HFF-Myc (cell line): ENCODE measurements around the gene SLC7A7.

ENCODE experiments used
- DNase-seq: peaks from one replicate; pipeline ENCODE4 v3.0.0-alpha.2; 2011; ENCODE audit warnings: low read depth; ENCODE audit errors: extremely low read depth
- H3K4me3 ChIP-seq: replicated peaks from 2 replicates; pipeline ENCODE4 v1.5.1; 2011; ENCODE audit warnings: low read depth, mild to moderate bottlenecking, control low read depth, low read length
- CTCF ChIP-seq: IDR thresholded peaks from 2 replicates; pipeline ENCODE4 v1.5.1; 2012; ENCODE audit warnings: mild to moderate bottlenecking, low read depth, low read length, control low read depth; ENCODE audit errors: missing control alignments

The SLC7A7 gene

GRCh38 chr14:22824711-22825359 is 9.6 kb upstream of the SLC7A7 start:
- no peak overlapping the region for H3K4me3 ChIP-seq
- TF ChIP-seq CTCF = no peak
- peak; percentile 92 for DNase-seq

DNA sequence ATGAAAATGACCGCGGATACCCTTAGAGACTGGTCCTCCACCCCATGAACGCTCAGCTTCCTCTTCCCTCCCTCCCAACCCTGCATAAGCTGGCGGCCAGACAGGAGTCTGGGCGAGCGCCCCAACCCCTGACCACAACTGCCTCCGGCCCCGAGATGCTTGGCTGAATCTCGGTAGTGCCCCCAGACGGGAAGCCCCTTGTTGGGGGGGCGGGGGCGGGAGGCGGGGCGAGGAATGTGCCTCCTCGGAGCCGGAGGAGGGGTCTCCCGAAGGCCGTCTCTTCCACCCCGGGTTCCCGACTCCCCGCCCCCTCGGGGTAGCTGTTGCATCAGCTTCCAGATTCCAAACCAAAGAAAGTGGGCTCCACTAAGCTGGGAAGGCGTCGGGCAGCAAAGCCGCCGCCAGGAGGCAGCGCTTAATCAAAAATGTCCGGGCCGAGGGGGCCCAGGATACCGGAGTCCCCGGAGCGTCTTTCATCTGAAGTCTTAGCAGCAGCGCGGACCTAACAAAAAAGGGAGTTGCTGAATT is 7.4 kb upstream of the SLC7A7 start:
- H3K4me3 ChIP-seq = peak overlapping the region; percentile 22
- no peak for DNase-seq
- peak; percentile 82 for TF ChIP-seq CTCF

DNA sequence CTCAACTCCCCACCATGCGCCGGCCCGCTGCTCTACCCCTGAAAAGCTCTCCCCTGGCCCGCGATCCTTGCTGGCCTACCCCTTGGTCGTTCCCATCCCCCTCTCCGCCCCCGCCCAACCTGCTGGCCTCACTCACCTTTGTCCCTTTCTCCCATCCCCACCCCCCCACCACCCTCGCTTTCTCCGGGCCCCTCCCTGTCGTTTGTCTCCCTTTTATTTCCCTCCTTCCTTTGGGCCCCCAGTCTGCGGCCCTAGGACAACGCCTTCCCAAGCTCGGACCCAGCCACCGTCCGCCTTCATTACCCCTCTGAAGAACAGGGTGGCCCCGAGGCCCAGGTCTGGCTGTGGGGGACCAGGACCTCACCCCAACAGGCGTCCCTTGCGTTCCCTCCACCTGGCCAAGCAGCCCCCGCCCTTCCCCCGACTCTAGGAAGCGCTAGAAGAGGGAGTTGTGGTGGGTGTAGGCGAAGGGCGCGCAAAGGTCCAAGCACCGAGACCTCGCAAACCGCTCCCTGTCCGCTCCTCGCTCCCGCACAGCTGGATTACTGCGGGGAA is 6.9 kb upstream of the SLC7A7 start:
- TF ChIP-seq CTCF = no peak
- peak overlapping the region; percentile 22; the same call in 1 of the 2 replicates for H3K4me3 ChIP-seq
- DNase-seq = no peak

DNA sequence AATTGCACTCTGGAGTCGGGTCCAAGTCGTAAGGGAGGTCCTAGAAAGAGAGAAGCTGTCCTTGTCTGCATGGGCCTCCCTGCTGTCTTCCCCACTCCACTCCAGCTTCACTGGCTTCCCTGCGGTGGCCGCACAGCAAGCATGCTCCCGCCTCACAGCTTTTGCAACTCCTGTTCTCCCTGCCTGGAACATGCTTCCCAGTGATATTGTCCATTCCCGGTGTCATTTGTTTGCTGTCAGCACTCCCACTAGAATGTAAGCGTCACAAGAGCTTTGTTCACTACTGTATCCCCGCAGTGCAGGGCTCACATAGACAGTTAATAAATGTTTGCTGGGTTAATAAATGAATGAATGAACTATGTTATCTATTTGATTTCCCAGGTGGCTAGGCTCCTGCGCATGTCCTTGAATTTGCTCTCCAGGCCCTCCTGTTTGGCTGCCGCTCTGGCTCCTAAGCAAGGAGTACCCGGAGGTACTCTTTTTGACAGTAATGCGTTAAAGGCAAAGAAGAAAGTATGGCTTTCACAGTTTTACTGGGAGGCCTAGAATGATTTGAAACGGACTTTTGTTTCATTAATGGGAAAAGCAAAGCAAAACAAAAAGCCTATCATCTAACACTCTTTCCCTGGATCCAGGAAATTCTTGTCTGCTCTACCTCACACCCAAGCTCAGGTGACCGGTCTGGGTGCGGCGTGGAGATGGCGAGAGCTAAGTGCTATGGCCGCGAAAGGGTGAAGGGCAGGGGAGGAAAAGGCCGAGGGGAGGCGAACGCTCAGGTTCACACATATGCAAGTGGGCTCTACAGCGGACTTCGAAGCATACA is 6.2 kb upstream of the SLC7A7 start:
- no peak overlapping the region for H3K4me3 ChIP-seq
- TF ChIP-seq CTCF = no peak
- DNase-seq = no peak

GRCh38 chr14:22820731-22821130 is 5.5 kb upstream of the SLC7A7 start:
- TF ChIP-seq CTCF = no peak
- DNase-seq = no peak
- no peak overlapping the region for H3K4me3 ChIP-seq

- H3K4me3 ChIP-seq = peak overlapping the region; percentile 29
- DNase-seq = no peak
- no peak for TF ChIP-seq CTCF
These were observed 4.1 kb upstream of the SLC7A7 start for GRCh38 chr14:22819151-22819988.
